Activated naive CD8-positive, alpha-beta T cell treated with anti-CD3 and anti-CD28 coated beads, Interleukin-2, amount 50 U/mL, for 24 hours (primary cell): ENCODE data around the gene F10.
"Not testable (repeated sequence)": the region's sequence is repeated elsewhere in the genome, so short reads cannot be mapped to it uniquely, and the experiment has no call there.

Experiments used
- ATAC-seq: fragments of 150-1000 bp; cut with Tn5 transposase; one replicate; pipeline ENCODE4 v1.10.0; 2021
- DNase-seq: peaks from one replicate; pipeline ENCODE4 v3.0.0; 2021
- H3K27ac Mint-ChIP-seq: one replicate; pipeline ENCODE4 v1.8.0; 2021; ENCODE audit warnings: mild to moderate bottlenecking, mixed read lengths
- H3K27me3 Mint-ChIP-seq: one replicate; pipeline ENCODE4 v1.8.0; 2021; ENCODE audit warnings: mixed read lengths
- H3K36me3 Mint-ChIP-seq: one replicate; pipeline ENCODE4 v1.8.0; 2021; ENCODE audit warnings: low read depth, mixed read lengths
- H3K4me1 Mint-ChIP-seq: one replicate; pipeline ENCODE4 v1.8.0; 2021; ENCODE audit warnings: mixed read lengths
- H3K4me3 Mint-ChIP-seq: one replicate; pipeline ENCODE4 v1.8.0; 2021; ENCODE audit warnings: mild to moderate bottlenecking, moderate library complexity, mixed read lengths
- H3K9me3 Mint-ChIP-seq: one replicate; pipeline ENCODE4 v1.8.0; 2021; ENCODE audit warnings: mixed read lengths

Gene F10

GRCh38 chr13:113122550-113123225 is at the start of gene F10:
TSS of gene F10 (plus strand) at chr13:113122799. CDS start at chr13:113122856, 57 bp downstream.
- ATAC-seq (no peak), DNase-seq (no peak)
- Mint-ChIP-seq H3K4me1 (no peaks in the 10 kb centered on the region), H3K27ac (no peak within 1 kb of the TSS), H3K4me3 (no peak within 1 kb of the TSS), H3K36me3 (no peaks in the 10 kb centered on the region), H3K27me3 (peaks cover 12% of the 10 kb centered on the region), H3K9me3 (no peaks in the 10 kb centered on the region)

GRCh38 chr13:113073942-113074341 is 48.7 kb upstream of the F10 start:
- Mint-ChIP-seq H3K9me3 (no peaks in the 10 kb centered on the region), H3K27ac (no peak overlapping the region), H3K27me3 (no peaks in the 10 kb centered on the region), H3K4me1 (no peaks in the 10 kb centered on the region), H3K36me3 (peaks cover 20% of the 10 kb centered on the region), H3K4me3 (no peak overlapping the region)
- ATAC-seq = no peak
- DNase-seq = no peak

GRCh38 chr13:113074401-113074800 is 48.2 kb upstream of the F10 start:
- Mint-ChIP-seq H3K4me1 (no peaks in the 10 kb centered on the region), H3K27me3 (no peaks in the 10 kb centered on the region), H3K4me3 (no peak overlapping the region), H3K27ac (no peak overlapping the region), H3K36me3 (peaks cover 20% of the 10 kb centered on the region), H3K9me3 (no peaks in the 10 kb centered on the region)
- DNase-seq (no peak), ATAC-seq (no peak)

GRCh38 chr13:113074876-113075275 is 47.7 kb upstream of the F10 start:
- Mint-ChIP-seq H3K27me3 (no peaks in the 10 kb centered on the region), H3K4me1 (no peaks in the 10 kb centered on the region), H3K9me3 (no peaks in the 10 kb centered on the region), H3K36me3 (peaks cover 20% of the 10 kb centered on the region), H3K4me3 (no peak overlapping the region), H3K27ac (no peak overlapping the region)
- ATAC-seq (no peak), DNase-seq (no peak)

GRCh38 chr13:113075711-113076110 is 46.9 kb upstream of the F10 start:
- H3K36me3 Mint-ChIP-seq = peaks cover 16% of the 10 kb centered on the region
- no peaks in the 10 kb centered on the region for H3K4me1 Mint-ChIP-seq
- no peaks in the 10 kb centered on the region for H3K27me3 Mint-ChIP-seq
- no peaks in the 10 kb centered on the region for H3K9me3 Mint-ChIP-seq
- H3K27ac Mint-ChIP-seq = no peak overlapping the region
- ATAC-seq (no peak), DNase-seq (no peak)
- no peak overlapping the region for H3K4me3 Mint-ChIP-seq

DNA sequence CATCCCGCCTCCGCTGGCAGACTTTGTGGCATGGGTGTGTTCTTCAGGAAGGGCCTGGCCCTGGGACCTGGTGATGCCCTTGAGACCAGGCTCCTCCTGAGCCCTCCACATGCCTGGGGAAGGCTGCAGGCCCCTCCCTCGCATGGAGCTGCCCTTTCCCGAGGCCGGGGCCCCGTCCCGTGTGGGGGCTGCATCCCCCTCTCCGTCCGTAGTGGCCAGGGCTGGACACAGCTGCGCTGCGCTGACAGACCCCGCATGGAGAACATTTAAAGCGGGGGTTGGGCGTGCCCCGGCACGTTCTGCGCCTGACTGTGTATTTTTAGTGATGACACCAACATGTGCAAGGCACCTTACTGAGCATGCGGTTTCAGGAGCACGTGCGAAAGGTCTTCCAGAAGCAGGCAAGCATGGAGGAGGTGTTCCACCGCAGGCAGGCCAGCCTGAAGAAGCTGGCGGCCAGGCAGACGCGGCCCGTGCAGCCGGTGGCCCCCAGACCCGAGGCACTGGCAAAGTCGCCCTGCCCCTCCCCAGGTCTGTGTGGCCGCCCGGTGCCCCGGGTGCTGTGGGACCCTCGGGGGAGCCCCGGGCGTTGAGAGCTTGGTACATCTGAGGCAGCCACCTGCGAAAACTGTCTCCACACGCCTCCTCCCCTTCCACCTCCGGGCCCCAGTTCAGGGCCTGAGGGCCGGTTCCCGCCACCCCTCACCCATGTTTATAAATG is 45.8 kb upstream of the F10 start:
- H3K4me1 Mint-ChIP-seq = no peaks in the 10 kb centered on the region
- H3K9me3 Mint-ChIP-seq = no peaks in the 10 kb centered on the region
- no peaks in the 10 kb centered on the region for H3K27me3 Mint-ChIP-seq
- ATAC-seq (no peak), DNase-seq (no peak)
- no peak overlapping the region for H3K27ac Mint-ChIP-seq
- no peak overlapping the region for H3K4me3 Mint-ChIP-seq
- peaks cover 4% of the 10 kb centered on the region for H3K36me3 Mint-ChIP-seq

GRCh38 chr13:113077566-113077952 is 45.0 kb upstream of the F10 start:
- Mint-ChIP-seq H3K4me1 (no peaks in the 10 kb centered on the region), H3K9me3 (no peaks in the 10 kb centered on the region), H3K36me3 (peaks cover 1% of the 10 kb centered on the region), H3K4me3 (no peak overlapping the region), H3K27me3 (no peaks in the 10 kb centered on the region), H3K27ac (no peak overlapping the region)
- ATAC-seq = no peak
- DNase-seq = no peak

DNA sequence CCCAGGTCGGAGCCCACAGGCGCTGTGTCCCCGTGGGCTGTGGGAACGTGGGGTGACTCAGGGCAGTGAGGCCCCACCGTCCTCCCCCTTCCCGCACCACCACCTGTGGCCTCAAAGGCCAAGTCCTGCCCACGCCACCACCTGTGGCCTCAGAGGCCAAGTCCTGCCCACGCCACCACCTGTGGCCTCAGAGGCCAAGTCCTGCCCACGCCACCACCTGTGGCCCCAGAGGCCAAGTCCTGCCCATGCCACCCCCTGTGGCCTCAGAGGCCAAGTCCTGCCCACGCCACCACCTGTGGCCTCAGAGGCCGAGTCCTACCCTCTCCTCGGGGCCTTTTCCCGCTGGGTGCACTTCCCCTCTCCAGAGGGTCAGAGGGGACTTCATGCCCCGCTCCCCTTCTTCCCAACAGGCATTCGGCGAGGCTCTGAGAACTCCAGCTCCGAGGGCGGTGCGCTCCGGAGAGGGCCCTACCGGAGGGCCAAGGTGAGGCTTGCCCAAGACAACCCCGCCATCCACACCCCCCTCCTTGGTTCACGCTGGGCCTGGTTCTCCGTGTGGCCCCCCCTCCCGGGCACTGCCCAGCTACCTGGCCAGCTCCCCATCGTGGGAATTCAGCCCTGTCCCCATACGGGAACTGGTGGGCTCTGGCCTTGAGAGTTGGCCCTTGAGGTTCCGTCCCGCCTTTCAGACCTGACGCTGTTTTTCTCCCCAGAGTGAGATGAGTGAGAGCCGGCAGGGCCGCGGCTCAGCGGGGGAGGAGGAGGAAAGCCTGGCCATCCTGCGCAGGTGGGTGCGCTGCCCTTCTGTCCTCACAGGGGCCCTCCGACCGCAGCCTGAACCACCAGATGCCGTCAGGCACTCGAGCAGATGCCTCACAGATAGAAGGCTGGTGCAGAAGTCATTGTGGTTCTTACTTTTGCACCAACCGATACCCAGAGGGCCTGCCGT is 44.4 kb upstream of the F10 start:
- no peak overlapping the region for H3K27ac Mint-ChIP-seq
- no peaks in the 10 kb centered on the region for H3K36me3 Mint-ChIP-seq
- ATAC-seq = no peak
- no peak for DNase-seq
- no peaks in the 10 kb centered on the region for H3K9me3 Mint-ChIP-seq
- H3K4me1 Mint-ChIP-seq = no peaks in the 10 kb centered on the region
- no peak overlapping the region for H3K4me3 Mint-ChIP-seq
- no peaks in the 10 kb centered on the region for H3K27me3 Mint-ChIP-seq

DNA sequence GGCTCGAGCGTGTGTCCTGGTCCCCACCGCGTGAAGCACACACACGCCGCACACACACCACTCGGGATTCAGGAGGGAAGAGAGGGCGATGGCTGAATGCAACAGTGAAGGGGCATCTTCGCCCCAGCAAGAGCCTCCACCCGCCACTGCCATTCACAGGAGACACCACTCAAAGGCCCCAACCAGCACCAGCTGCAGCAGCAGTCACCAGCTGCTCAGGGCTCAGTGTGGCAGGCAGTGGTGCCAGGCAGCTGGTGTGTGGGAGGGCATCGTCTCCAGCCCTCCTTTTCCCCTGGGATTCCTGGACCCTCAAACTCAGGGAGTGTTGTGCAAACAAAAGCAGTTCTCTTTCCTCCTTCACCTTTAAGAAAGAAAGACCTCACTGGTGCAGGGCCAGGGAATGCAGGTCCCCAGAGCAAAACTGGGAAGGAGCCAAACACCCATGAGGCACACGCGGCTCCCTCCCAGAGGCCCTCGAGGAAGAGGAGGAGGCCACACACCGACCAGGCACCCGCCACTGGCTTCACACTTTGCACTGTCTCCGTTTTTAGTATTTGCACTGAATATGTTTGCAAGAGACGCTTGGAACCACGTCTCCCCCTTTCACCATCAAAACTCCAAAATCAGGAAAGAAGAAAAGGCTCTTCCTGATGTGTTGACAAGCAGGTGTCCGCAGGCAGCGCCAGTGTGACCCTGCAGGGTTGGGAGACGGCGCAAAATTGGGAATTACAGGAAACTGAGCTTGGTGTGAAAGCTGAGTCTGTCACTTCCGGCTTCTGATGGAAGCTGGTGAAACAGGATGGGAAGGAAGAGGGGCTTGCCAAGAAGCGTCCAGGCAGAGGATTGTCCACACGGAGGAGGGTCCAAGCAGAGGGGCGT is 43.5 kb upstream of the F10 start:
- no peak overlapping the region for H3K4me3 Mint-ChIP-seq
- H3K27ac Mint-ChIP-seq = no peak overlapping the region
- H3K9me3 Mint-ChIP-seq = no peaks in the 10 kb centered on the region
- DNase-seq (no peak), ATAC-seq (no peak)
- H3K27me3 Mint-ChIP-seq = no peaks in the 10 kb centered on the region
- H3K36me3 Mint-ChIP-seq = no peaks in the 10 kb centered on the region
- H3K4me1 Mint-ChIP-seq = no peaks in the 10 kb centered on the region

- not testable (repeated sequence) for H3K27me3 Mint-ChIP-seq, ATAC-seq, H3K9me3 Mint-ChIP-seq, H3K4me3 Mint-ChIP-seq, DNase-seq, H3K27ac Mint-ChIP-seq, H3K36me3 Mint-ChIP-seq, H3K4me1 Mint-ChIP-seq
These were observed 42.9 kb upstream of the F10 start for GRCh38 chr13:113079781-113080080.

GRCh38 chr13:113080361-113080831 is 42.2 kb upstream of the F10 start:
- no peaks in the 10 kb centered on the region for H3K4me1 Mint-ChIP-seq
- H3K9me3 Mint-ChIP-seq = no peaks in the 10 kb centered on the region
- no peak for ATAC-seq
- H3K4me3 Mint-ChIP-seq = no peak overlapping the region
- DNase-seq = no peak
- no peak overlapping the region for H3K27ac Mint-ChIP-seq
- no peaks in the 10 kb centered on the region for H3K27me3 Mint-ChIP-seq
- no peaks in the 10 kb centered on the region for H3K36me3 Mint-ChIP-seq

- H3K27ac Mint-ChIP-seq = no peak overlapping the region
These were observed 41.6 kb upstream of the F10 start for GRCh38 chr13:113080901-113081521.

GRCh38 chr13:113082198-113083021 is 40.2 kb upstream of the F10 start:
- ATAC-seq (no peak), DNase-seq (no peak)
- Mint-ChIP-seq H3K4me3 (no peak overlapping the region), H3K36me3 (no peaks in the 10 kb centered on the region), H3K27me3 (no peaks in the 10 kb centered on the region), H3K9me3 (no peaks in the 10 kb centered on the region), H3K27ac (no peak overlapping the region), H3K4me1 (no peaks in the 10 kb centered on the region)

More at GRCh38 chr13:113080901-113081521, 41.6 kb upstream of the F10 start:
- H3K4me3 Mint-ChIP-seq = no peak overlapping the region
- no peaks in the 10 kb centered on the region for H3K9me3 Mint-ChIP-seq
- H3K27me3 Mint-ChIP-seq = no peaks in the 10 kb centered on the region
- H3K36me3 Mint-ChIP-seq = no peaks in the 10 kb centered on the region
- no peak for ATAC-seq
- no peak for DNase-seq
- no peaks in the 10 kb centered on the region for H3K4me1 Mint-ChIP-seq
